Kidney (tissue), 14 donors: ENCODE data around the gene DIDO1. TPM values are rescaled to one million over a fixed set of nuclear protein-coding genes. Genes with fewer than 3 reads are reported as not detected.

ENCODE experiments used
- DNase-seq, 5 donors: peaks; one replicate each; pipeline ENCODE4 v3.0.0-alpha.2; 2013 to 2020
- FAIRE-seq: peaks from 2 replicates; lab custom pipeline; 2012; peaks lifted over from hg19 to GRCh38; lab: Jason Lieb, UNC
- H3K27ac ChIP-seq, 2 donors: one replicate each; pipeline ENCODE4 v1.7.0; 2013; ENCODE audit warnings: low read depth in 2 of 2, low read length in 2 of 2, inconsistent platforms in 1 of 2
- H3K27me3 ChIP-seq: one replicate; pipeline ENCODE4 v1.7.1; 2013; ENCODE audit warnings: low read length, inconsistent platforms; ENCODE audit not compliant: control insufficient read depth, insufficient read depth
- H3K36me3 ChIP-seq, 3 donors: one replicate each; pipeline versions ENCODE4 v1.7.0 to v1.7.1; 2013; ENCODE audit warnings: low read length in 3 of 3, control low read depth in 1 of 3, inconsistent platforms in 1 of 3; ENCODE audit not compliant: insufficient read depth in 3 of 3, control insufficient read depth in 2 of 3
- H3K4me1 ChIP-seq, 3 donors: one replicate each; pipeline versions ENCODE4 v1.7.0 to v1.7.1; 2013; ENCODE audit warnings: low read length in 3 of 3, inconsistent platforms in 1 of 3, low read depth in 1 of 3; ENCODE audit not compliant: control insufficient read depth in 2 of 3, insufficient read depth in 2 of 3
- H3K4me3 ChIP-seq, 3 donors: one replicate each; pipeline versions ENCODE4 v1.7.0 to v1.8.1; 2013; ENCODE audit warnings: low read length in 3 of 3, control low read depth in 1 of 3, inconsistent platforms in 1 of 3
- H3K9ac ChIP-seq, 3 donors: one replicate each; pipeline versions ENCODE4 v1.7.0 to v1.7.1; 2013; ENCODE audit warnings: low read length in 3 of 3, control low read depth in 1 of 3, inconsistent platforms in 1 of 3
- H3K9me3 ChIP-seq, 3 donors: one replicate each; pipeline versions ENCODE4 v1.7.0 to v1.7.1; 2013; ENCODE audit warnings: low read length in 3 of 3, control low read depth in 1 of 3, inconsistent platforms in 1 of 3; ENCODE audit not compliant: control insufficient read depth in 2 of 3, insufficient read depth in 1 of 3
- intact Hi-C: fragments of 100-400 bp; cut with DNase I; formaldehyde crosslinking; loops from one replicate; pipeline ENCODE4 v1.11.1; 2022
- polyA plus RNA-seq: library from polyadenylated mRNA; stranded (reverse); fragments of 350-450 nt; fragmentation: Illumina TruSeq; extraction: RNeasy Lipid Tissue Mini Kit (QIAGEN cat#74804); gene quantifications from one replicate; pipeline ENCODE4 v1.2.3, GENCODE V29; 2014; ENCODE audit warnings: low read depth, low replicate concordance; ENCODE audit not compliant: insufficient read depth
- total RNA-seq: library from RNA; stranded (reverse); fragmentation: NEBNext Ultra II Directional; extraction: Animal tissue kit (Norgen Biotek cat#: 25700); gene quantifications from one replicate; pipeline ENCODE4 v1.2.1, GENCODE V29; 2021
- TF ChIP-seq, protein P1 (sequence below): IDR thresholded peaks from 3 replicates; pipeline ENCODE4 v1.5.1; 2012; ENCODE audit warnings: mild to moderate bottlenecking, moderate library complexity, borderline replicate concordance; ENCODE audit not compliant: insufficient read depth; ENCODE audit errors: extremely low read depth
- donor health status: control.
- donor health status: control.
- donor health status: control.
- donor health status: control.
- donor health status: control.
- donor health status: DM: yes; HTN: yes; CAD: no.
- donor health status: Normal renal cell carcinoma (clear cell type).

DIDO1 gene
- total and polyA plus RNA-seq, 2 donors from 2014 or later: 23.0 to 67.9 TPM

GRCh38 chr20:62873280-62873679 lies 53.0 kb downstream of the DIDO1 start:
- no peak for DNase-seq
- Histone ChIP-seq H3K9me3 (peaks cover 0 to 3% (median 0%) of the 10 kb centered on the region in 3 donors), H3K27me3 (no peaks in the 10 kb centered on the region), H3K9ac (no peak overlapping the region), H3K27ac (no peak overlapping the region), H3K4me1 (peaks cover 0 to 13% (median 3%) of the 10 kb centered on the region in 3 donors), H3K36me3 (no peaks in the 10 kb centered on the region), H3K4me3 (no peak overlapping the region)
- TF ChIP-seq, protein P1, sequence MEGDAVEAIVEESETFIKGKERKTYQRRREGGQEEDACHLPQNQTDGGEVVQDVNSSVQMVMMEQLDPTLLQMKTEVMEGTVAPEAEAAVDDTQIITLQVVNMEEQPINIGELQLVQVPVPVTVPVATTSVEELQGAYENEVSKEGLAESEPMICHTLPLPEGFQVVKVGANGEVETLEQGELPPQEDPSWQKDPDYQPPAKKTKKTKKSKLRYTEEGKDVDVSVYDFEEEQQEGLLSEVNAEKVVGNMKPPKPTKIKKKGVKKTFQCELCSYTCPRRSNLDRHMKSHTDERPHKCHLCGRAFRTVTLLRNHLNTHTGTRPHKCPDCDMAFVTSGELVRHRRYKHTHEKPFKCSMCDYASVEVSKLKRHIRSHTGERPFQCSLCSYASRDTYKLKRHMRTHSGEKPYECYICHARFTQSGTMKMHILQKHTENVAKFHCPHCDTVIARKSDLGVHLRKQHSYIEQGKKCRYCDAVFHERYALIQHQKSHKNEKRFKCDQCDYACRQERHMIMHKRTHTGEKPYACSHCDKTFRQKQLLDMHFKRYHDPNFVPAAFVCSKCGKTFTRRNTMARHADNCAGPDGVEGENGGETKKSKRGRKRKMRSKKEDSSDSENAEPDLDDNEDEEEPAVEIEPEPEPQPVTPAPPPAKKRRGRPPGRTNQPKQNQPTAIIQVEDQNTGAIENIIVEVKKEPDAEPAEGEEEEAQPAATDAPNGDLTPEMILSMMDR: no peak
- FAIRE-seq: no peak
- intact Hi-C loops: no loop called here

- Histone ChIP-seq H3K27ac (no peak overlapping the region), H3K9me3 (peaks cover 0 to 3% (median 0%) of the 10 kb centered on the region in 3 donors), H3K36me3 (no peaks in the 10 kb centered on the region), H3K4me3 (no peak overlapping the region), H3K4me1 (peaks cover 0 to 13% (median 3%) of the 10 kb centered on the region in 3 donors), H3K9ac (no peak overlapping the region), H3K27me3 (no peaks in the 10 kb centered on the region)
- intact Hi-C loops: no loop called here
- DNase-seq: no peak
- FAIRE-seq: no peak
- TF ChIP-seq, protein P1: no peak
Observed at GRCh38 chr20:62872862-62873261, 53.4 kb downstream of the DIDO1 start.

DNA sequence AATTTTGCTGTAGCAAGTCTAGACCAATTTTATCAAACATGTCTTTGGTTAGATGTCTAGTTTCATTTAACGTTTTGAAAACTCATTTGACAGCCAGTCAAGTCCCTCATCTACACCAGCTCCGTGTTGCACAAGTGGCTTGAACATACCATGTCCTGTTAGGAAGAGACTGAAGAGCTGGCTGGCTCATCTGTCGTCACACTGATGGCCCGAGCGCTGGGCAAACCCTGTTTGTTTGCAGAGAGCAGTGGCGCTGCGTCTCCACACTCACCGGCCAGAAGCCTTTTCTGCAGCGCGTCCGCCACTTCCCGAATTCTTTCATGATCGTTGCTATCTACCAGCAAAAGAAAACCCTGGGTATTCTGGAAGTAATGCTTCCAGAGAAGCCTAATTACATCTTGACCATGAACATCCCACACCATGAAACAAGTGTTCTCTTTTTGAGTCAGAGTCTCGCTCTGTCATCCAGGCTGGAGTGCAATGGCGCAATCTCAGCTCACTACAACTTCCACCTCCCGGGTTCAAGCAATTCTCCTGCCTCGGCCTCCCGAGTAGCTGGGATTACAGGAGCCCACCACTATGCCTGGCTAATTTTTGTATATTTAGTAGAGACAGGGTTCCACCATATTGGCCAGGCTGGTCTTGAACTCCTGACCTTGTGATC lies 54.0 kb downstream of the DIDO1 start:
- TF ChIP-seq, protein P1: no peak
- no peak overlapping the region for H3K4me3 ChIP-seq
- FAIRE-seq: no peak
- no peak overlapping the region for H3K27ac ChIP-seq
- H3K4me1 ChIP-seq: peaks cover 0 to 11% (median 3%) of the 10 kb centered on the region in 3 donors
- DNase-seq: no peak
- intact Hi-C loops: no loop called here
- no peak overlapping the region for H3K9ac ChIP-seq
- H3K27me3 ChIP-seq: no peaks in the 10 kb centered on the region
- peaks cover 0 to 3% (median 0%) of the 10 kb centered on the region in 3 donors for H3K9me3 ChIP-seq
- no peaks in the 10 kb centered on the region for H3K36me3 ChIP-seq
